ENCODE data around the gene FBXL5.

Gene FBXL5

GRCh38 chr4:15676899-15677298 lies 21.7 kb upstream of the FBXL5 start:
- no peak for DNase-seq (ENCODE audit: low read depth)

GRCh38 chr4:15676039-15676438 lies 20.9 kb upstream of the FBXL5 start:
- no peak for DNase-seq (ENCODE audit: low read depth)

- DNase-seq (ENCODE audit: low read depth), result no peak
Measured at GRCh38 chr4:15675356-15675755, 20.2 kb upstream of the FBXL5 start.

GRCh38 chr4:15674926-15675325 lies 19.8 kb upstream of the FBXL5 start:
- no peak for DNase-seq (ENCODE audit: low read depth)

- no peak for DNase-seq (ENCODE audit: low read depth)
Measured at GRCh38 chr4:15674046-15674445, 18.9 kb upstream of the FBXL5 start.

GRCh38 chr4:15673337-15673736 lies 18.2 kb upstream of the FBXL5 start:
- no peak for DNase-seq (ENCODE audit: low read depth)

- no peak for DNase-seq (ENCODE audit: low read depth)
Measured at GRCh38 chr4:15672101-15672500, 16.9 kb upstream of the FBXL5 start.

- DNase-seq (ENCODE audit: low read depth), result no peak
Measured at GRCh38 chr4:15670576-15670975, 15.4 kb upstream of the FBXL5 start.

- DNase-seq (ENCODE audit: low read depth), result no peak
Measured at GRCh38 chr4:15668566-15669435, 13.6 kb upstream of the FBXL5 start.

- no peak for DNase-seq (ENCODE audit: low read depth)
Measured at GRCh38 chr4:15667006-15667405, 11.8 kb upstream of the FBXL5 start.

- peak; percentile 37 for DNase-seq (ENCODE audit: low read depth)
Measured at GRCh38 chr4:15665753-15666365, 10.7 kb upstream of the FBXL5 start.

GRCh38 chr4:15659768-15660570 lies 4.8 kb upstream of the FBXL5 start:
- DNase-seq (ENCODE audit: low read depth), result peak; percentile 67

- DNase-seq (ENCODE audit: low read depth), result no peak
Measured at GRCh38 chr4:15658781-15659180, 3.6 kb upstream of the FBXL5 start.

- DNase-seq (ENCODE audit: low read depth), result no peak
Measured at GRCh38 chr4:15658136-15658770, 3.1 kb upstream of the FBXL5 start.

- peak; percentile 44 for DNase-seq (ENCODE audit: low read depth)
Measured at GRCh38 chr4:15657366-15657765, 2.2 kb upstream of the FBXL5 start.

- no peak for DNase-seq (ENCODE audit: low read depth)
Measured at GRCh38 chr4:15656038-15656470, 897 bp upstream of the FBXL5 start.

- peak; percentile 56 for DNase-seq (ENCODE audit: low read depth)
Measured at GRCh38 chr4:15654593-15655222, 449 bp downstream of the FBXL5 start.

- DNase-seq (ENCODE audit: low read depth), result peak; percentile 70
Measured at GRCh38 chr4:15653864-15654592, 1.1 kb downstream of the FBXL5 start.

GRCh38 chr4:15653420-15653819 lies 1.7 kb downstream of the FBXL5 start:
- DNase-seq (ENCODE audit: low read depth), result peak; percentile 23

GRCh38 chr4:15652841-15653240 lies 2.3 kb downstream of the FBXL5 start:
- no peak for DNase-seq (ENCODE audit: low read depth)

- peak; percentile 25 for DNase-seq (ENCODE audit: low read depth)
Measured at GRCh38 chr4:15652191-15652590, 3.0 kb downstream of the FBXL5 start.
